ENCODE results near the gene SYCP1.
"Not testable (repeated sequence)": the region's sequence is repeated elsewhere in the genome, so short reads cannot be mapped to it uniquely, and the experiment has no call there.

Gene SYCP1

DNA sequence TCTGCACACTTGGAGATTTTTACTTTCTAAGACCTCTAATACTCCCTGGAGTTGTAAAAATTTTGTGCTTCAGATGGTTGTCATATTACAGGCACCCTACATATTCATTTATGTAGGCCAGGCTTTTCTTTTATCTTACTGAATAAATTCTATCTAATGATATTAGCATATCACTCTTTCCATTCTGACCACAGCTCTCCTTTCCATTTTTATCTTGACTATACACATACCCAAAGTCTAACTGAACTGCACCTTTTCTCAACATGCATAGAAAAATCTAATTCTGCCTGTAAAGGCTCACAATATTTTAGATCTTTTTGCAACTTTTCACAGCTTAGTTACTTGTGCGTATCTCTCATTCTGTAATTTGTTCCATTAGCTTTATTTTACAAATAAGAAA, 122.2 kb downstream of the SYCP1 start:
- intact Hi-C loops (cut with DNase I) = no loop called here
- no peak for DNase-seq

DNA sequence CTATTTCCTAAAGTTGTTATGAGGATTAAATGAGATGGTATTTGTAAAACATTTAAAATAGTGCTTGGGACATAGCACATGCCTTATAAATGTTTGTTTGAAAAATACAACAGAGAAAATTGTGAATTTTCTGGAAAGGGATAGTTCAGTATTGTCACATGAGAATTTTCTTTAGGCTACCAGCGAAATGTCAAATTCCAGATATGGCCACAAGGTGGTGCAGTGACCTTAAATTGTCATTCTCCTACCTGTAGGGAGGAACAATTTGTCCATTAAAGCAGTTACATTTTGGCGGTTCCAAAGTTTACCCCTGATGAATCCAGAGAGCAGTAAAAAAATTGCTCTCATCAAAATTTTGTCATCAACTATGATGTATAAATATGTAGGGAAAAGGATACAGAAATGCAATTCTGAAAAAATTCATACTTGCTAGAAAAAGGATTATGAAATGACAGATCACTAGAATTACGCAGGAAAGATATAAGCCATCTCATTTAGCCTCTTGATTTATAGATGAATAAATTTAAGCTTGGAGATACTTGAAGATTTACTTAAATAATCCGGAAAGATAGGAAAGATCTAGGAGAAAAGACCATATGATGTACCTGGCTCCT, 124.7 kb downstream of the SYCP1 start:
- peak in 6 of 10 donors; percentile 8 to 64 (median 56) for DNase-seq
- intact Hi-C loops (cut with DNase I) = loop anchor here (2.0 kb wide), 2 partner anchors 133 to 615 kb away; no protein-coding TSS in a partner anchor

DNA sequence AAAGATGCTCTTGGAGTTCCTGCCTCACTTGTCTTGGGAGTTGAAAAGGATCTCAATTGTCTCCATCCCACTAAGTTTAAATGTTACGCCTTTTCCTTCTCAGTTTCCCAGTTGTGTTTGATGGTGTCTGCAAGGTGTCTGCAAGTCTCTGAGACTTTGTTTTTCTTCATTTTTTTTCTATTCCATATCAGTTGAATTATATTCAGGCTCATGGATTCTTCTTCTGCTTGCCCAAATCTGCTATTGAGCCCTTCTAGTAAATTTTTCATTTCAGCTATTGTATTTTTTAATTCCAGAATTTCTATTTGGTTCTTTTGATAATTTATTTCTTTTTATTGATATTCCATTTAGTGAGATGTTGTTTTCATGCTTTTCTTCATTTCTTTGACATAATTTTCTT, 127.6 kb downstream of the SYCP1 start:
- intact Hi-C loops (cut with DNase I) = no loop called here
- no peak for DNase-seq

DNA sequence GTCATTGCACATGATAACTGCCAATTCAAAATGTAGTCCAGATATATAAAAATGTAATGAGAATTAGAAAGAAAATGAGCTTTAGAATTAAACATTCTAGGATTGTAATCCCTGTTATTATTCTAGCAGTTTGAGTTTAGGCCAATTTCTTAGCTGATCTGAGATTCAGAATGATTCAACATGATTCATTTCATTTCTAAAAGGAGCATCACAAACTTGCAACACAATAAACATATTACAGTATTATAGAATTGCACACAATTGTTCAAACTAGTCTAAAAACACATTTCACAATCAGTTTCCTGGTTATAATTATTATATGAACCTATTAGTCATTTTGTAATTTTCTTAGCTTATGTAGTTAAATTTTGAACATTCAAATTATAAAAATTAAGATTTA, 131.6 kb downstream of the SYCP1 start:
- intact Hi-C loops (cut with DNase I) = no loop called here
- DNase-seq = no peak

DNA sequence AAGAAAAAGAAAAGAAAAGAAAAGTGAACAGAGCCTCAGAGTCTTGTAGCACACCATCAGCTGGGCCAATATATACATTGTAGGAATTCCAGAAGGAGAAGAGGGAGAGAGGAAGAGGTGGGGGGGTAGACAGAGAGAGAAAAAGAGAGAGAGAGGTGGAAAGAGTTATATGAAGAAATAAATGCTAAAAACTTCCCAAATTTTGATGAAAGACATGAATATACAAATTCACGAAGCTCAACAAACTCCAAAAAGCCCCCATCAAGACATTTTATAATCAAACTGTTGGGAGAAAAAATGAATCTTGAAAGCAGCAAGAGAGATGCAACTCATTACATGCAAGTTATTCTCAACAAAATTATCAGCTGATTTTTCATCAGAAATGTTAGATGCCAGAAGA, 133.4 kb downstream of the SYCP1 start:
- no peak for DNase-seq
- intact Hi-C loops (cut with DNase I) = no loop called here

DNA sequence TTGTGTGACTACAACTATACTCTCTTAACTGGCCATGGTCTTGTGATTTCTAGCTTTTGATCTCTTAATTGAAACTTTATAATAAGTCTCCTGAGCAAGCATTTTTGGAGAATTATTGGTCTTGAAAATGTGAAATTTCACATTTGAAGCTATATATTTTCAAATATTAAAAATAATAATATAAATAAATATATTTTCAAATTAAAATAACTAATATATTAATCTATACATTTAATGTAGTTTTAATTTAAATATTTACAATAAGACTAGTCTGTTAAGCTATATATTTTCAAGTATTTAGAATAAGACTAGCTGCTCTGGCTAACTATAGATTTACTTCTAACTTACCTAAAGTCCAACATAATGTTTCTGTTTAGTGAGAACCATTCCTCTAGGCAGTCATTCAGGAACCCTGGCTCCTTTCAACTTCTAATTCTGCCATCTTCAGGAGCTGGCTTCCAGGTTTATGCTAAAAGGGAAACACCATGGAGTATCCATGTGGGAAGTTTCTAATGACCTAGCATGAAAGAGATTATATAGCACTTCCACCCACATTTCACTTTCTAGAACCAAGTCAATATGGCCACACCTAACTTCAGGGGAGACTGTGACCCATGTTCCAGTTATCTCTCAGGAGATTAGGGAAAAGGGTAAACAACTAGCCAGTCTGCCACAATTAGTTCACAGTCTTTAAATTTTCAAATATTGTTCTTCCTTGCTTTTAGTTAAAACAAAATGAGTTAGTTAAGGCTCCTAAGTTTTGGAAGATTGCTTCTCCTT, 143.0 kb downstream of the SYCP1 start:
- intact Hi-C loops (cut with DNase I) = no loop called here
- DNase-seq = no peak

DNA sequence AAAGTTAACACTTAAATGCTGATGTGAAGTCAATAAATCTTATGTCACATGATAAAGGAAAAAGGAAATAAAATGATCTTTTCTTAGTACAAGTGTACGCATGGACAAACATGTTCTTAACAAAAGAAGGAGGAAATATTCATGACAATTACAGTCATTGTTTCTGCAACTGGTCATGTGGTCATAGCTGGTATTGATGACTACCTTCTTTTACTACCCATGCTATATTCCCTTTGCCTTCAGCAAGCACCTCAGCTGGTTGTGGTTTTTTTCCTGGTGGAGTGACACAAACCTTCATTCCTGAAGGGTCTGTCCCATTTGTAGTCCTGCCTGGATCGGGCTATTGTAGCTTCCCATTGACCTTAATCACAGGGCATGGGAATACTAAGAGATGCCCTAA, 151.5 kb downstream of the SYCP1 start:
- no peak for DNase-seq
- intact Hi-C loops (cut with DNase I) = no loop called here

DNA sequence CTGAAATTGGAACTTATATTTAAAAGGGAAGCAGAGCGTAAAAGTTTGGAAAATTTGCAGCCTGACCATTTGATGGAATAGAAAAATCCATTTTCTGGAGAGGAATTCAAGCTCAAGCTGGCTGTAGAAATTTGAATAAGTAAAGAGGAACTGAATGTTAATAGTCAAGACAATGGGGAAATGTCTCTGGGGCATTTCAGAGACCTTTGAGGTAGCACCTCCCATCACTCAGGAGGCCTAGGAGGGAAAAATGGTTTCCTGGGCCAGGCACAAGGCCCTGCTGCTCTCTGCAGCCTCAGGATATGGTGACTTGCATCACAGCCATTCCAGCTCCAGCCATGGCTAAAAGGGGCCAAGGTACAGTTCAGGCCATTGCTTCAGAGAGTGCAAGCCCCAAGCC, 157.3 kb downstream of the SYCP1 start:
- intact Hi-C loops (cut with DNase I) = no loop called here
- peak in 1 of 10 donors; percentile 73 for DNase-seq

DNA sequence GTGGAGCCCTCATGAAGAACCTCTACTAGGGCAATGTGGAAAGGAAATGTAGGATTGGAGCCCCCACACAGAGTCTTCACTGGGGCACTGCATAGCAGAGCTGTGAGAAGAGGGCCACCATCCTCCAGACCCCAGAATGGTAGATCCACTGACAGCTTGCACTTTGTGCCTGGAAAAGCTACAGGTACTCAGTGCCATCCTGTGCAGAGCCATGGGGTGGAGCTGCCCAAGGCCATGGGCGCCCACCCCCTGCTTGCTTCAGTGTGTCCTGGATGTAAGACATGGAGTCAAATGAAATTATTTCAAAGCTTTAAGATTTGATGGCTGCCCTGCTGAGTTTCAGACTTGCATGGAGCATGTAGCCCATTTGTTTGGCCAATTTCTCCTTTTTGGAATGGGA, 157.8 kb downstream of the SYCP1 start:
- no peak for DNase-seq
- intact Hi-C loops (cut with DNase I) = no loop called here

DNA sequence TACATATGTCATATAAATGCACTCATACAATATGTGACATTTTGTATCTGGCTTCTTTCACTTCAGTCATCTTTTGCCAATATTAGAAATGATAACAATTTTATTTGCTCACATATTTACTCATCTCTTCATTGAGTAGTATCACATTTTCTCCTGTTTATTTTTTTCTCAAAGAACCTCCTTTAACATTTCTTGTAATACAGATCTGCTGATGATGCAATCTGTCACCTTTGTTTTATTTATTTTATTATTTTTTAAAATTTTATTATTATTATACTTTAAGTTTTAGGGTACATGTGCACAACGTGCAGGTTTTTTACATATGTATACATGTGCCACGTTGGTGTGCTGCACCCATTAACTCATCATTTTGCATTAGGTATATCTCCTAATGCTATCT, 159.1 kb downstream of the SYCP1 start:
- no peak for DNase-seq
- intact Hi-C loops (cut with DNase I) = no loop called here

DNA sequence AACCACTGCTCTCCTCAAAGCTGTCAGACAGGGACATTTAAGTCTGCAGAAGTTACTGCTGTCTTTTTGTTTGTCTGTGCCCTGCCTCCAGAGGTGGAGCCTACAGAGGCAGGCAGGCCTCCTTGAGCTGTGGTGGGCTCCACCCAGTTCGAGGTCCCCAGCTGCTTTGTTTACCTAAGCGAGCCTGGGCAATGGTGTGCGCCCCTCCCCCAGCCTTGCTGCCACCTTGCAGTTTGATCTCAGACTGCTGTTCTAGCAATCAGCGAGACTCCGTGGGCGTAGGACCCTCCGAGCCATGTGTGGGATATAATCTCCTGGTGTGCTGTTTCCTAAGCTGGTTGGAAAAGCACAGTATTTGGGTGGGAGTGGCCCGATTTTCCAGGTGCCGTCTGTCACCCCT, 164.9 kb downstream of the SYCP1 start:
- intact Hi-C loops (cut with DNase I) = not testable (repeated sequence)
- peak in 2 of 10 donors; percentile 19 to 65 for DNase-seq

DNA sequence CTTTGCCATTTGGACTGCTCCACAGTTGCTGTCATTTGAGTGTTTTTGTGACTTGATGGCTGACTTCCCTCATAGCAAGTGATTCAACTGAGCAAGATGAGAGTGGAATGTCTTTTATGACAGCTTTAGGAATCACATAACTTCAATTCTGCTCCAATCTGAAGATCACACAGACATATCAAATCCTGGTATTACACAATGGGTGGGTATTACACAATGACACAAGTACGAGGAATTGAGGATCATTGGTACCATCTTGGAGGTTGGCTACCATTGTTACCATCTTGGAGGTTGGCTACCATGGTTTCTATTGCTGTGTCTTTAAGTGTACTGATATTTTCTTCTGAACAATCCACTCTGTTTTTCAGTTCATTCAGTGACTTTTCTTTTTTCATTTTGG, 166.5 kb downstream of the SYCP1 start:
- intact Hi-C loops (cut with DNase I) = no loop called here
- no peak for DNase-seq

DNA sequence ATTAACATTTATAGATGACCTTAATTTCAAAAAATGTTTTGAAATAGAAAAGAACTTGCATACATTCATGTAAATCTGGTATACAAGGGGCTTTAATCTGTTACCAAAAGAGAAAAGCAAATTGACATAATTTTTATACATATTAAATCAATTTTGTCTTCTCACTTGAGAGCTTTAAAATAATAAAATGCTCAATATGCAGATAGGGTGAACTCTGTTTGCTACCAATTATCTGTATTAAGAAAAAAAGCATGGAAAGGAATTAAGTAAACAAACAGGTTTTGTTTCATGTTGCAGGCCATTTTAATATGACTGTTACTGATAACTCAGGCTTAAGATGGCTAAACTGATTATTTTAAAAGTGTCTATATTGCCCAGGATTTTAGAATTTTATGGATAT, 168.9 kb downstream of the SYCP1 start:
- intact Hi-C loops (cut with DNase I) = no loop called here
- no peak for DNase-seq

DNA sequence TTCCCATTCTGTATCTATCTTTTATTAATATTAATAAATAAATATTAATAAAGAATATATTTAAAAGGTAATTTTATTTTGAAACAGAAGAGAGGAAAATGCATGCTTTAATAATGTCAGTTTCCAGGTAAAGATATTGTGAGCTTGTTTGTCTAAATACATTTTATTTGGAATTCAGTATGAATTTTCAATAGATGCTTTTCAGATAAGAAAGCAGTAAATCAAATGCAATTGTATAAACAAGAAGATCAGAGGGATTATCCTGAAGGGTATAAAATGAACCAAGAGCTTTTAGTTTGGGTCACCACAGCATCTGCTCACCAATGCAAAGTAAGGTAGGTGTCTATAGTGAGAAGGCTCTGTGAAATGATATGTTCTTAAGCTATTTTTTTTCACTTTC, 174.9 kb downstream of the SYCP1 start, which contains the start of gene TSHB:
TSS of gene TSHB (plus strand) at position 301 of the 400 bp plus-strand sequence. CDS start 3,537 bp downstream, outside the sequence.
- intact Hi-C loops (cut with DNase I) = no loop called here
- no peak for DNase-seq

DNA sequence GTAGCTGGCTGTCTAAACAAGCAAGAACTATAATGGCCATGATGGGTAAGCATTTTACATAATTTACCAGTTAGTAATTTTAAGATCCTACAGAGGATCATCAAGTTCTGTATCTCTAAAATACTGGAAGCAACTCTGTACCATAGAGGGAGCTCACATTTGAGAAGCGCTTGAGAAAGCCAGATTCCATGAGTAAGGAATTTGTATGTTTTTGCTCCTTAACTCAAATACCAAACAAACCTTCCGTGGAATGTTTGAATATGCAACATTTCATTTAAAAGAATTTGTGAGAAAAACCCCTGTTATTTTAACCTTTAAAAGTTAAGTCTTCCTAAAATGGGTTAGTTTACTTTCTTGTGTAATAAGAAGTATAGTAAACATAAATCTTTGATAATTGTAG, 176.9 kb downstream of the SYCP1 start:
- intact Hi-C loops (cut with DNase I) = no loop called here
- no peak for DNase-seq

DNA sequence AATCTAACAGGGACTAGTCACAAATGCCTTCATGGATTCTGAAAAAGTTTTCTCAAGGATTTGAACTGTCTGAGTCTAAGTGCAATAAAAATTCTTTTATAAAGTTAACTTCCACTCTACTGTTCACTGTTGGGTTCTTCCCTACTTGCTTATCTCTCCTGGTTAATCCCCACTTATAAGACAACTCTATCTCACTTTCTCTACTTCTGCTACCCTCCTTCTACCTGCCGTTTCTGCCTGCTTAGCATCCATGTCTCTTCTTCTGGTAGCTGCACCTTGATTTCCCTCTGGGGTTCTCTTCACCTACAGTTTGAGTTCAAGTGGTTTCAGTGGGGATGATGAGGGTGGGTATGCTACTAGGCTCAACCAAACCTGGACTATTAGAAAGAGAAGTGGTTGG, 181.0 kb downstream of the SYCP1 start:
- intact Hi-C loops (cut with DNase I) = no loop called here

DNA sequence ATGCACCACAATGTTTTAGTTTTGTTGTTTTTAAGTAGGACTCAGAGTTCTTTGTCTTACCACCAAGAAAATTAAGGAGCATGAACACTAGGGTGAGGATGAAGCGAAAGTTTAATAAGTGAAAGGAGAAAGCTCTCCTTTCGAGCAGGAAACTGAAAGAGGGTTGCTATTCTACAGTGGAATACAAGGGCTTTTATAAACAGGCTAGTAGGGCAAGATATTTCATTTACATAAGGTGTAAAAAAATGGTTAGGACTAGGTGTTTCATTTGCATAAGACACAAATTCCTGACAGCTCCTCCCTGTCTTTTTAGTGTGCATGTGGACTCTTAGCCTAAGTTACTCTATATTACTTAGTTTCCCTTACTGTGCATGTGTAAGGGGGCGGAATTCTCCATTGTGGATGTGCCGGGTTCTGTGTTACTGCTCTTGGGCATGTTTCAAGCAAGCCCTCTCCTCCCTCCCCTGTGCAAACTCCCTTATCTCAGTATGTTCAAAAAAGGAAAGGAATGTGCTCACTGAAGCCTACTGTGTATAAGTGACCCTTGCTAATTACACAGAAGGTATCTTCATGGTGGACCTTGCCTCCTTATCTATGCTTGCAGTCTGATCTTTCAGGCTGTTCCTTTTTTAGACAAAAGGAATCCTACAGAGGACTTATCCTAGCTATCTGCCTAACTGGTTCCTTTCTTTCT, 182.3 kb downstream of the SYCP1 start:
- intact Hi-C loops (cut with DNase I) = no loop called here
- DNase-seq = no peak

More for the DNA sequence above, 181.0 kb downstream of the SYCP1 start:
- no peak for DNase-seq

DNA sequence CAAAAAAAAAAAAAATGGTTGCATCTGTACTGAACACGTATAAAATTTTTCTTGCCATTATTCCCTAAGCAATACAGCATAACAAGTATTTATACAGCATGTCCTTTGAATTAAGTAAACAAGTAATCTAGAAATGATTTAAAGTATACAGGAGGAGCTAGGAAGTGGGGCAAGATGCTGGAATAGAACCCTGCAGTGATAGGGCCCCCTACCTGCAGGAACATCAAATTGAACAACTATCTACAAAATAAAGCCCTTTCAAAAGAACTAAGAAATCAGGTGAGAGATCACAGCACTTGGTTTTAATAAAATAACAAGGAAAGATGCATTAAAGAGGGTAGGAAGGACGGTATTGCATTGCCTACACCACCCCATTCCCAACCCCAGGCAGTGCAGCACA, 185.8 kb downstream of the SYCP1 start:
- intact Hi-C loops (cut with DNase I) = no loop called here
- no peak for DNase-seq

DNA sequence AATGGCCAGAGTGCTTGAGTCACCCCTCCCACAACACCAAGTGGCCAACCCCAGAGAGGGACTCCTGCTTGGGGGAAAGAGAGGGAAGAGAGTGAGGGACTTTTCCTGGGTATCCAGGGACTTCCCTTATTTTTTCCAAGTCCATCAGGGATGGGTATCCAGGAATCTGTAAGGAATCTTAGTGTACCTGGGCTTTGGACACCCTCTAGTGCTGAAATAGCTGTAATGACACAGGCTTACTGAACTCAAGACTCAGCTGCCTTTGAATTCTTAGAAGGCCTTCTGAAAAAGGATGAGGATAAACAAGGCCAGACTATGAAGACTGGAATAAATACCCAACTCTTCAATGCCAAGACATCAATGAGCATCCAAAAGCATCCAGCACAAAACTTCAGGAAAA, 187.0 kb downstream of the SYCP1 start:
- intact Hi-C loops (cut with DNase I) = no loop called here
- DNase-seq = no peak

All from posterior cingulate gyrus (tissue), 11 donors.